ENCODE results near the gene LPIN1.

- TF ChIP-seq CTCF (conservative IDR thresholded peaks at IDR 0.05) = no peak
- no peak for TF ChIP-seq ZFX (IDR thresholded peaks at IDR 0.05)
Measured at GRCh38 chr2:11870584-11870983, 124.2 kb downstream of the LPIN1 start.
